CD4-positive, CD25-positive, alpha-beta regulatory T cell (primary cell): ENCODE data around the gene RELL2. TPM values are rescaled to one million over a fixed set of nuclear protein-coding genes. Genes with fewer than 3 reads are reported as not detected.
A peak's percentile ranks its signal among the peaks of the same experiment; 100 is the strongest.

ENCODE experiments used
- ATAC-seq, 2 donors: fragments of 150-1000 bp; cut with Tn5 transposase; one replicate each; pipeline ENCODE4 v1.10.0; 2021; ENCODE audit warnings: low read depth in 2 of 2, moderate number of reproducible peaks in 2 of 2, moderate library complexity in 1 of 2
- DNase-seq, 3 donors: peaks; one replicate each; pipeline versions ENCODE4 v3.0.0 to v3.0.0-alpha.2; 2012 to 2022; ENCODE audit warnings: mixed read lengths in 1 of 3
- H3K27ac ChIP-seq: one replicate; pipeline ENCODE4 v1.7.0; 2013; ENCODE audit warnings: mild to moderate bottlenecking, low read length; ENCODE audit not compliant: insufficient read depth, poor library complexity, severe bottlenecking
- H3K27me3 ChIP-seq: one replicate; pipeline ENCODE4 v1.7.0; 2013; ENCODE audit warnings: low read length; ENCODE audit not compliant: control insufficient read depth, insufficient read depth
- H3K36me3 ChIP-seq: one replicate; pipeline ENCODE4 v1.7.0; 2013; ENCODE audit warnings: mild to moderate bottlenecking, low read length, moderate library complexity; ENCODE audit not compliant: control insufficient read depth, insufficient read depth
- H3K4me1 ChIP-seq: 2 replicates; pipeline ENCODE4 v1.7.0; 2013; ENCODE audit warnings: mild to moderate bottlenecking, low read length; ENCODE audit not compliant: insufficient read depth, control insufficient read depth, poor library complexity, severe bottlenecking
- H3K4me3 ChIP-seq: one replicate; pipeline ENCODE4 v1.7.0; 2013; ENCODE audit warnings: low read depth, mild to moderate bottlenecking, low read length, moderate library complexity
- H3K9me3 ChIP-seq, 2 experiments: 1 replicate in 1 of 2; 2 replicates in 1 of 2; pipeline ENCODE4 v1.7.0; 2013; ENCODE audit warnings: low read length in 2 of 2, mild to moderate bottlenecking in 1 of 2, moderate library complexity in 1 of 2; ENCODE audit not compliant: control insufficient read depth in 2 of 2
- H3K27ac Mint-ChIP-seq, 3 donors: one replicate each; pipeline ENCODE4 v1.8.0; 2020 to 2022; ENCODE audit warnings: mild to moderate bottlenecking in 3 of 3, mixed read lengths in 3 of 3, moderate library complexity in 2 of 3
- H3K27me3 Mint-ChIP-seq: one replicate; pipeline ENCODE4 v1.8.0; 2022; ENCODE audit warnings: mild to moderate bottlenecking, mixed read lengths
- H3K36me3 Mint-ChIP-seq: one replicate; pipeline ENCODE4 v1.8.0; 2020; ENCODE audit warnings: mixed read lengths
- H3K4me1 Mint-ChIP-seq, 4 donors: one replicate each; pipeline ENCODE4 v1.8.0; 2020 to 2022; ENCODE audit warnings: mixed read lengths in 4 of 4, mild to moderate bottlenecking in 1 of 4
- H3K4me3 Mint-ChIP-seq, 4 donors: one replicate each; pipeline ENCODE4 v1.8.0; 2020 to 2022; ENCODE audit warnings: mild to moderate bottlenecking in 4 of 4, mixed read lengths in 4 of 4, moderate library complexity in 3 of 4
- H3K9me3 Mint-ChIP-seq, 7 donors: one replicate each; pipeline ENCODE4 v1.8.0; 2020 to 2022; ENCODE audit warnings: mixed read lengths in 7 of 7, mild to moderate bottlenecking in 3 of 7, moderate library complexity in 2 of 7
- polyA plus RNA-seq, 4 donors: library from polyadenylated mRNA; unstranded; fragments of 300-500 nt; fragmentation: Illumina TruSeq; gene quantifications; one replicate each; pipeline ENCODE4 v1.2.3, GENCODE V29; 2021
- total RNA-seq: library from RNA; stranded (reverse); gene quantifications from one replicate; pipeline ENCODE4 v1.2.3, GENCODE V29; 2022

Gene RELL2
- total and polyA plus RNA-seq, 5 donors from 2014 or later, result 2.4 to 20.5 (median 3.8) TPM

GRCh38 chr5:141674747-141675146, 38.0 kb downstream of the RELL2 start:
- H3K4me3 ChIP-seq, result no peak overlapping the region
- no peak overlapping the region for H3K27ac ChIP-seq
- H3K4me1 ChIP-seq, result no peaks in the 10 kb centered on the region
- no peaks in the 10 kb centered on the region for H3K9me3 ChIP-seq
- Mint-ChIP-seq H3K27ac (peak overlapping the region in 2 of 3 donors; percentile 32 to 74), H3K27me3 (no peaks in the 10 kb centered on the region), H3K4me3 (no peak overlapping the region), H3K36me3 (no peaks in the 10 kb centered on the region), H3K9me3 (no peaks in the 10 kb centered on the region), H3K4me1 (no peaks in the 10 kb centered on the region)
- DNase-seq, result no peak
- no peaks in the 10 kb centered on the region for H3K36me3 ChIP-seq
- no peak for ATAC-seq
- no peaks in the 10 kb centered on the region for H3K27me3 ChIP-seq

- peaks cover 0 to 3% (median under 1%) of the 10 kb centered on the region in 4 donors for H3K4me1 Mint-ChIP-seq
- H3K27me3 ChIP-seq, result no peaks in the 10 kb centered on the region
- H3K9me3 ChIP-seq, result no peaks in the 10 kb centered on the region
- DNase-seq, result no peak
- H3K27me3 Mint-ChIP-seq, result no peaks in the 10 kb centered on the region
- no peak overlapping the region for H3K27ac ChIP-seq
- no peak for ATAC-seq
- H3K4me3 ChIP-seq, result no peak overlapping the region
- H3K4me3 Mint-ChIP-seq, result no peak overlapping the region
- no peaks in the 10 kb centered on the region for H3K36me3 Mint-ChIP-seq
- no peaks in the 10 kb centered on the region for H3K9me3 Mint-ChIP-seq
- no peaks in the 10 kb centered on the region for H3K4me1 ChIP-seq
- no peak overlapping the region for H3K27ac Mint-ChIP-seq
- H3K36me3 ChIP-seq, result no peaks in the 10 kb centered on the region
Observed at GRCh38 chr5:141675672-141676071, 38.9 kb downstream of the RELL2 start.

- H3K27ac ChIP-seq, result no peak overlapping the region
- no peak overlapping the region for H3K27ac Mint-ChIP-seq
- DNase-seq, result no peak
- H3K27me3 Mint-ChIP-seq, result peaks cover under 1% of the 10 kb centered on the region
- no peaks in the 10 kb centered on the region for H3K36me3 Mint-ChIP-seq
- H3K4me3 Mint-ChIP-seq, result peak overlapping the region in 1 of 4 donors; percentile 51
- H3K4me3 ChIP-seq, result no peak overlapping the region
- no peaks in the 10 kb centered on the region for H3K9me3 Mint-ChIP-seq
- H3K9me3 ChIP-seq, result no peaks in the 10 kb centered on the region
- no peak for ATAC-seq
- no peaks in the 10 kb centered on the region for H3K27me3 ChIP-seq
- H3K4me1 Mint-ChIP-seq, result peaks cover 0 to 17% (median 11%) of the 10 kb centered on the region in 4 donors
- peaks cover 15% of the 10 kb centered on the region for H3K4me1 ChIP-seq
- H3K36me3 ChIP-seq, result no peaks in the 10 kb centered on the region
Observed at GRCh38 chr5:141677415-141677814, 40.6 kb downstream of the RELL2 start.

GRCh38 chr5:141680178-141680577, 43.4 kb downstream of the RELL2 start:
- Mint-ChIP-seq H3K4me3 (peak overlapping the region in 2 of 4 donors; percentile 47 to 53), H3K27ac (no peak overlapping the region)

GRCh38 chr5:141680751-141681201, 44.0 kb downstream of the RELL2 start:
- Mint-ChIP-seq H3K9me3 (no peaks in the 10 kb centered on the region), H3K36me3 (no peaks in the 10 kb centered on the region), H3K4me3 (peak overlapping the region; percentile 53 to 88 (median 80)), H3K27me3 (peaks cover 4% of the 10 kb centered on the region), H3K4me1 (peaks cover 5 to 36% (median 21%) of the 10 kb centered on the region in 4 donors), H3K27ac (peak overlapping the region in 2 of 3 donors; percentile 82 to 88)
- no peaks in the 10 kb centered on the region for H3K27me3 ChIP-seq
- ATAC-seq, result no peak
- H3K36me3 ChIP-seq, result no peaks in the 10 kb centered on the region
- DNase-seq, result no peak
- H3K9me3 ChIP-seq, result no peaks in the 10 kb centered on the region
- H3K27ac ChIP-seq, result no peak overlapping the region
- no peak overlapping the region for H3K4me3 ChIP-seq
- H3K4me1 ChIP-seq, result peaks cover 32% of the 10 kb centered on the region

More at GRCh38 chr5:141680178-141680577, 43.4 kb downstream of the RELL2 start:
- H3K36me3 ChIP-seq, result no peaks in the 10 kb centered on the region
- no peak overlapping the region for H3K27ac ChIP-seq
- H3K4me1 ChIP-seq, result peaks cover 32% of the 10 kb centered on the region
- Mint-ChIP-seq H3K9me3 (no peaks in the 10 kb centered on the region), H3K27me3 (peaks cover 4% of the 10 kb centered on the region), H3K36me3 (no peaks in the 10 kb centered on the region), H3K4me1 (peaks cover 5 to 36% (median 21%) of the 10 kb centered on the region in 4 donors)
- H3K27me3 ChIP-seq, result no peaks in the 10 kb centered on the region
- no peak for ATAC-seq
- DNase-seq, result no peak
- no peak overlapping the region for H3K4me3 ChIP-seq
- H3K9me3 ChIP-seq, result no peaks in the 10 kb centered on the region

GRCh38 chr5:141681295-141681694, 44.5 kb downstream of the RELL2 start:
- H3K4me3 Mint-ChIP-seq, result peak overlapping the region; percentile 19 to 88 (median 80)
- H3K4me1 ChIP-seq, result peaks cover 32% of the 10 kb centered on the region
- no peaks in the 10 kb centered on the region for H3K36me3 Mint-ChIP-seq
- peak overlapping the region; percentile 70 for H3K4me3 ChIP-seq
- H3K9me3 ChIP-seq, result no peaks in the 10 kb centered on the region
- ATAC-seq, result no peak
- no peak for DNase-seq
- no peaks in the 10 kb centered on the region for H3K27me3 ChIP-seq
- H3K9me3 Mint-ChIP-seq, result no peaks in the 10 kb centered on the region
- peak overlapping the region; percentile 14 for H3K27ac ChIP-seq
- no peaks in the 10 kb centered on the region for H3K36me3 ChIP-seq
- H3K27me3 Mint-ChIP-seq, result peaks cover 4% of the 10 kb centered on the region
- peak overlapping the region; percentile 20 to 88 (median 82) for H3K27ac Mint-ChIP-seq
- peaks cover 5 to 36% (median 21%) of the 10 kb centered on the region in 4 donors for H3K4me1 Mint-ChIP-seq

- H3K27me3 ChIP-seq, result no peaks in the 10 kb centered on the region
- Mint-ChIP-seq H3K4me3 (peak within 1 kb of the TSS; percentile 59 to 88 (median 82)), H3K36me3 (no peaks in the 10 kb centered on the region), H3K4me1 (peaks cover 5 to 36% (median 21%) of the 10 kb centered on the region in 4 donors), H3K9me3 (no peaks in the 10 kb centered on the region), H3K27me3 (peaks cover 4% of the 10 kb centered on the region), H3K27ac (peak within 1 kb of the TSS; percentile 82 to 90 (median 88))
- no peaks in the 10 kb centered on the region for H3K36me3 ChIP-seq
- peaks cover 32% of the 10 kb centered on the region for H3K4me1 ChIP-seq
- H3K9me3 ChIP-seq, result no peaks in the 10 kb centered on the region
- ATAC-seq (peak; percentile 57 to 58), DNase-seq (peak; percentile 20 to 48 (median 35))
- H3K27ac ChIP-seq, result peak within 1 kb of the TSS; percentile 51
- H3K4me3 ChIP-seq, result peak within 1 kb of the TSS; percentile 70
Observed at GRCh38 chr5:141681695-141682641, 45.2 kb downstream of the RELL2 start, which contains the start of gene ARAP3. Gene ARAP3 (minus strand): TSS chr5:141682230. CDS start chr5:141680486, 1,744 bp downstream.
